A549 (cell line): Measurements from ENCODE around the gene PDE6G. TPM values are rescaled to one million over a fixed set of nuclear protein-coding genes. Genes with fewer than 3 reads are reported as not detected.

ENCODE experiments used
- ATAC-seq, 2 experiments: fragments of 200-7000 bp in 1 of 2; fragments of >200 bp in 1 of 2; cut with Nextera tagmentation in 1 of 2; cut with Tn5 transposase in 1 of 2; 3 replicates each; pipeline versions ENCODE4 v1.8.0 to v1.9.1; 2018 to 2020; ENCODE audit warnings: mild to moderate bottlenecking in 1 of 2, moderate library complexity in 1 of 2
- CTCF ChIA-PET: fragments of 300-600 bp; sonication (Branson Sonifier 250); formaldehyde crosslinking; extraction: SDS; loops from one replicate; lab custom pipeline; 2021; ENCODE audit warnings: antibody characterized with exemption, inconsistent platforms; lab: Yijun Ruan, JAX
- POLR2A ChIA-PET: fragments of 350-600 bp; formaldehyde crosslinking; extraction: SDS; loops from one replicate; lab custom pipeline; 2021; ENCODE audit warnings: antibody characterized with exemption, inconsistent platforms; lab: Yijun Ruan, JAX
- DNase-seq, 2 experiments: peaks; one replicate each; pipeline versions ENCODE4 v3.0.0 to v3.0.0-alpha.2; 2011 to 2016; ENCODE audit warnings: low read depth in 1 of 2, low spot score in 1 of 2
- FAIRE-seq: peaks from 2 replicates; lab custom pipeline; 2011; peaks lifted over from hg19 to GRCh38; lab: Jason Lieb, UNC
- H3K27ac ChIP-seq, 2 experiments: fragments of >200 bp; sonication (Bioruptor Twin); formaldehyde crosslinking; 3 replicates each; pipeline ENCODE4 v1.5.1; 2016 to 2017
- H3K4me1 ChIP-seq: fragments of >200 bp; sonication (Bioruptor Twin); formaldehyde crosslinking; 3 replicates; pipeline ENCODE4 v1.6.1; 2016
- H3K4me2 ChIP-seq: fragments of >200 bp; sonication (Bioruptor Twin); formaldehyde crosslinking; 3 replicates; pipeline ENCODE4 v1.6.1; 2016
- H3K4me3 ChIP-seq: fragments of >200 bp; sonication (Bioruptor Twin); formaldehyde crosslinking; 3 replicates; pipeline ENCODE4 v1.5.1; 2016
- H3K9me3 ChIP-seq: fragments of >200 bp; sonication (Bioruptor Twin); formaldehyde crosslinking; 3 replicates; pipeline ENCODE4 v1.6.1; 2016
- ATOH8 ChIP-seq: fragments of 250-450 bp; sonication (Bioruptor Pico); IDR thresholded peaks from 2 replicates; pipeline ENCODE4 v1.5.0; 2020; ENCODE audit warnings: low read depth, mild to moderate bottlenecking, moderate library complexity
- BCL3 ChIP-seq: fragments of >200 bp; sonication (Bioruptor Twin); formaldehyde crosslinking; IDR thresholded peaks from 3 replicates; pipeline ENCODE4 v1.6.1; 2016
- CBX8 ChIP-seq: fragments of 200-600 bp; sonication (generic); IDR thresholded peaks from 2 replicates; pipeline ENCODE4 v1.6.1; 2016
- CHD2 ChIP-seq: fragments of 150-350 bp; IDR thresholded peaks from 2 replicates; pipeline ENCODE4 v1.6.1; 2014; ENCODE audit warnings: low read length; ENCODE audit not compliant: partially characterized antibody
- E2F6 ChIP-seq: IDR thresholded peaks from 2 replicates; pipeline ENCODE4 v1.6.1; 2012; ENCODE audit warnings: low read depth, borderline replicate concordance
- ELK1 ChIP-seq: fragments of 150-350 bp; IDR thresholded peaks from 2 replicates; pipeline ENCODE4 v1.6.1; 2014; ENCODE audit warnings: low read depth, mild to moderate bottlenecking, low read length
- EP300 ChIP-seq, 2 experiments: fragments of >200 bp; sonication (Bioruptor Twin); formaldehyde crosslinking; IDR thresholded peaks; 2 replicates in 1 of 2; 3 replicates in 1 of 2; pipeline ENCODE4 v1.6.1; 2016 to 2017
- FOSB ChIP-seq: fragments of 250-450 bp; sonication (Bioruptor Pico); IDR thresholded peaks from 2 replicates; pipeline ENCODE4 v1.5.0; 2020; ENCODE audit warnings: mild to moderate bottlenecking, moderate library complexity
- FOSL2 ChIP-seq, 2 experiments: fragments of 450-650 bp in 1 of 2; fragments of >200 bp in 1 of 2; sonication (Bioruptor Twin) in 1 of 2; formaldehyde crosslinking; IDR thresholded peaks; 2 replicates each; pipeline versions ENCODE4 v1.5.0 to v1.6.1; 2016 to 2020; ENCODE audit warnings: mild to moderate bottlenecking in 1 of 2, moderate library complexity in 1 of 2
- FOXS1 ChIP-seq: fragments of 250-450 bp; sonication (Bioruptor Pico); IDR thresholded peaks from 2 replicates; pipeline ENCODE4 v1.5.0; 2020; ENCODE audit warnings: mild to moderate bottlenecking, moderate library complexity
- HDAC2 ChIP-seq: fragments of 200-600 bp; sonication (generic); IDR thresholded peaks from 2 replicates; pipeline ENCODE4 v1.6.1; 2016
- HEYL ChIP-seq: fragments of 250-450 bp; sonication (Bioruptor Pico); IDR thresholded peaks from 2 replicates; pipeline ENCODE4 v1.8.0; 2021; ENCODE audit warnings: mild to moderate bottlenecking, moderate library complexity
- HOXB13 ChIP-seq: fragments of 250-450 bp; sonication (Bioruptor Pico); IDR thresholded peaks from 2 replicates; pipeline ENCODE4 v1.5.0; 2020; ENCODE audit warnings: low read depth, mild to moderate bottlenecking, moderate library complexity
- JUNB ChIP-seq: fragments of >200 bp; sonication (Bioruptor Twin); formaldehyde crosslinking; IDR thresholded peaks from 2 replicates; pipeline ENCODE4 v1.6.1; 2016
- KDM1A ChIP-seq: fragments of 200-600 bp; sonication (generic); IDR thresholded peaks from 2 replicates; pipeline ENCODE4 v1.6.1; 2016; ENCODE audit warnings: low read depth, mild to moderate bottlenecking
- MAFK ChIP-seq: fragments of 450-650 bp; IDR thresholded peaks from 2 replicates; pipeline ENCODE4 v1.6.1; 2014; ENCODE audit not compliant: partially characterized antibody
- MAX ChIP-seq: IDR thresholded peaks from 2 replicates; pipeline ENCODE4 v1.6.1; 2012
- MYC ChIP-seq: IDR thresholded peaks from 2 replicates; pipeline ENCODE4 v1.6.1; 2012; ENCODE audit warnings: mild to moderate bottlenecking, inconsistent platforms, low read length, improper control_type of control experiment, borderline replicate concordance
- NFE2L2 ChIP-seq: fragments of 150-350 bp; conservative IDR thresholded peaks from 2 replicates; pipeline ENCODE4 v1.6.1; 2014; ENCODE audit warnings: low read length
- PBX3 ChIP-seq: IDR thresholded peaks from 2 replicates; pipeline ENCODE4 v1.6.1; 2012
- PHF8 ChIP-seq: fragments of 200-600 bp; sonication (generic); IDR thresholded peaks from 2 replicates; pipeline ENCODE4 v1.6.1; 2016; ENCODE audit warnings: low read depth, mild to moderate bottlenecking, antibody characterized with exemption, moderate library complexity, borderline replicate concordance
- RARB ChIP-seq: fragments of 250-450 bp; sonication (Bioruptor Pico); IDR thresholded peaks from 2 replicates; pipeline ENCODE4 v1.8.0; 2021; ENCODE audit warnings: mild to moderate bottlenecking, moderate library complexity
- RCOR1 ChIP-seq: fragments of 150-350 bp; IDR thresholded peaks from 2 replicates; pipeline ENCODE4 v1.6.1; 2014; ENCODE audit warnings: antibody characterized with exemption, low read length, low read depth
- RFX5 ChIP-seq: fragments of 450-650 bp; IDR thresholded peaks from 2 replicates; pipeline ENCODE4 v1.7.1; 2014; ENCODE audit warnings: antibody characterized with exemption, mild to moderate bottlenecking, moderate library complexity
- RNF2 ChIP-seq: fragments of 200-600 bp; sonication (generic); IDR thresholded peaks from 2 replicates; pipeline ENCODE4 v1.6.1; 2016; ENCODE audit warnings: low read depth, mild to moderate bottlenecking, antibody characterized with exemption, moderate library complexity, borderline replicate concordance
- SMC3 ChIP-seq: fragments of >200 bp; sonication (Bioruptor Twin); formaldehyde crosslinking; IDR thresholded peaks from 3 replicates; pipeline ENCODE4 v1.6.1; 2018; ENCODE audit warnings: inconsistent platforms
- TFCP2L1 ChIP-seq: fragments of 250-450 bp; sonication (Bioruptor Pico); IDR thresholded peaks from 2 replicates; pipeline ENCODE4 v1.5.0; 2021; ENCODE audit warnings: mild to moderate bottlenecking
- USF2 ChIP-seq: fragments of 450-650 bp; IDR thresholded peaks from 2 replicates; pipeline ENCODE4 v1.6.1; 2014; ENCODE audit warnings: antibody characterized with exemption
- ZC3H11A ChIP-seq: fragments of 450-650 bp; IDR thresholded peaks from 2 replicates; pipeline ENCODE4 v1.6.1; 2014; ENCODE audit warnings: antibody characterized with exemption, mild to moderate bottlenecking
- ZFP36 ChIP-seq: fragments of 450-650 bp; IDR thresholded peaks from 2 replicates; pipeline ENCODE4 v1.6.1; 2014; ENCODE audit warnings: borderline replicate concordance; ENCODE audit not compliant: partially characterized antibody
- ZNF302 ChIP-seq: fragments of 250-450 bp; sonication (Bioruptor Pico); IDR thresholded peaks from 2 replicates; pipeline ENCODE4 v1.9.0; 2021; ENCODE audit warnings: inconsistent platforms, mild to moderate bottlenecking, moderate library complexity
- WGBS: methylation state at CpG from one replicate; pipeline ENCODE4 v1.1.6; 2017; ENCODE audit errors: missing lambda C conversion rate; 5-methylcytosine and 5-hydroxymethylcytosine counted together
- polyA plus RNA-seq, 4 experiments: library from polyadenylated mRNA; depleted of rRNA in 3 of 4; stranded (reverse); fragments of >200 nt; fragmentation: RNase III in 1 of 4; extraction: RNeasy Plus Mini Kit Qiagen cat#74134 plus additional on column Dnase treatment in 1 of 4; gene quantifications; 2 replicates in 3 of 4; 3 replicates in 1 of 4; pipeline ENCODE4 v1.2.3, GENCODE V29; 2011 to 2017

The PDE6G gene
- polyA plus RNA-seq, 2 of the 4 experiments (the other 2 are of a cell fraction) = 1.2 TPM

GRCh38 chr17:81635973-81636504 is 20.3 kb downstream of the PDE6G start:
- 4% methylated on average over 18 of the region's 18 CpGs for WGBS
- no peak for TF ChIP-seq ZC3H11A
- no peak for TF ChIP-seq RARB (CRISPR knock-in tag)
- TF ChIP-seq ELK1 = no peak
- TF ChIP-seq TFCP2L1 = no peak
- TF ChIP-seq MAFK = peak; percentile 3
- TF ChIP-seq E2F6 = no peak
- TF ChIP-seq PHF8 = no peak
- no peak for TF ChIP-seq USF2
- TF ChIP-seq BCL3 = no peak
- TF ChIP-seq MYC = no peak
- 0 out of 2 replicates have a peak, but pooled peaks have one; percentile 11 for TF ChIP-seq MAX
- no peak for TF ChIP-seq NFE2L2
- TF ChIP-seq CHD2 = no peak
- no peak for TF ChIP-seq HEYL
- no peak for TF ChIP-seq JUNB
- no peak for TF ChIP-seq ZFP36
- no peak for TF ChIP-seq CBX8
- TF ChIP-seq EP300 (IDR thresholded peaks at IDR 0.05) = no peak
- no peak for TF ChIP-seq RNF2
- TF ChIP-seq RCOR1 = no peak
- TF ChIP-seq FOSL2 (IDR thresholded peaks at IDR 0.05) = no peak
- TF ChIP-seq FOSL2 (CRISPR knock-in tag; IDR thresholded peaks at IDR 0.05) = 0 out of 2 replicates have a peak, but pooled peaks have one; percentile 42
- TF ChIP-seq HOXB13 = no peak
- TF ChIP-seq FOSB (CRISPR knock-in tag) = no peak
- no peak for TF ChIP-seq SMC3
- TF ChIP-seq RFX5 = peak; percentile 94
- no peak for TF ChIP-seq ATOH8
- no peak for TF ChIP-seq KDM1A
- TF ChIP-seq PBX3 = no peak
- TF ChIP-seq ZNF302 (CRISPR knock-in tag) = no peak
- TF ChIP-seq FOXS1 (CRISPR knock-in tag) = no peak
- no peak for TF ChIP-seq HDAC2
- peak overlapping the region; percentile 88 for H3K4me2 ChIP-seq
- peaks cover 19% of the 10 kb centered on the region for H3K4me1 ChIP-seq
- DNase-seq = no peak
- H3K9me3 ChIP-seq = no peaks in the 10 kb centered on the region
- no peak for FAIRE-seq
- POLR2A ChIA-PET = interaction anchor here (0.6 to 1.7 kb wide), 5 partner anchors 16 to 327 kb away, joined by 3 to 8 read pairs (median 3); partner anchors contain the start of genes CCDC137 and OXLD1
- H3K27ac ChIP-seq = peak overlapping the region; percentile 97
- CTCF ChIA-PET = interaction anchor here (2.2 kb wide), 1 partner anchor 34 kb away, joined by 10 read pairs; no protein-coding TSS in a partner anchor
- peak overlapping the region; percentile 79 for H3K4me3 ChIP-seq
- peak; percentile 78 to 84; a peak in 5 of 6 replicates for ATAC-seq
